ENCODE results near the gene KLHL29.

KLHL29 gene

DNA sequence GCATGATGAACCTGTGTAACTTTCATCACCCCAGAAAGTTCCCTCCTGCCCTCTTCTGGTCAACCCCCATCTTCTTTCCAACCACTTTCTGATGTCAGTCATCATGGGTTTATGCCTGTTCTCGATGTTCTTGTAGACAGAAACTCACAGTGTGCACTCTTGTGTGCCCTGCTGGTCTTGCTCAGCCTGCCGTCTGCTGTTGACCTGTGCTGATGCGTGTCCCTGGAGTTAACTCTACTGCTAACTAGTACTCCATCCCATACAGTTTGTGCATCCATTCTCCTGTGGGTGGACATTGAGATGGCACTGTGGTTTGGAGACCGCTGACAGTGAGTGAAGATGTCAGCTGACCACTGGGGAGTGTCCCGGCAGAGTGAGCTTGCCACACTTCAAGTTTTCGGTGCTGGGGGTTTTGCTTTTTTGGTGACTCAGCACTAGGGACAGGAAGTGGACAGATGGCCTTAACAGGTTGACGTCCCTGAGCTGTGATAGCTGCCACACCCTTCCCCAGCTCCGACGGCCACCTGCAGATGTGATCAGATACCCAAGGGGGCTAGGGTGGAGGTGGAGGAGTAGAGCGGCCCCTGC lies 14.8 kb downstream of the KLHL29 start:
- no peak for DNase-seq

DNA sequence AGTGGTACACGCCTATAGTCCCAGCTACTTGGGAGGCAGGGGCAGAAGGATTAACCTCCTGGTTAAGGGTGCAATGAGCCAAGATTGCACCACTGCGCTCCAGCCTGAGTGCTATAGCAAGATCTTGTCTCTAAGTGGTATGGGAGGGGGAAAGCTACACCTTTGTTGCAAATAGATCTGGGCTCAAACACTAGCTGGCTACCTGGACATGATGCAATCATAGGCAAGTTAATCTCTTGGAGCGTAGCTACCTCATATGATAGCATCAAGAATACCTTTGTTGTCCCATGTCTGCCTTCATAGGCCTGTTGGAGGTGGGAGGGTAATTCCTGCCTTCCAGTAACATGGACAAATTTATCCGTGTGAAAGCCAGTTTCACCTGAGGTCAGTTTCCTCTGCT lies 15.7 kb downstream of the KLHL29 start:
- no peak for DNase-seq

DNA sequence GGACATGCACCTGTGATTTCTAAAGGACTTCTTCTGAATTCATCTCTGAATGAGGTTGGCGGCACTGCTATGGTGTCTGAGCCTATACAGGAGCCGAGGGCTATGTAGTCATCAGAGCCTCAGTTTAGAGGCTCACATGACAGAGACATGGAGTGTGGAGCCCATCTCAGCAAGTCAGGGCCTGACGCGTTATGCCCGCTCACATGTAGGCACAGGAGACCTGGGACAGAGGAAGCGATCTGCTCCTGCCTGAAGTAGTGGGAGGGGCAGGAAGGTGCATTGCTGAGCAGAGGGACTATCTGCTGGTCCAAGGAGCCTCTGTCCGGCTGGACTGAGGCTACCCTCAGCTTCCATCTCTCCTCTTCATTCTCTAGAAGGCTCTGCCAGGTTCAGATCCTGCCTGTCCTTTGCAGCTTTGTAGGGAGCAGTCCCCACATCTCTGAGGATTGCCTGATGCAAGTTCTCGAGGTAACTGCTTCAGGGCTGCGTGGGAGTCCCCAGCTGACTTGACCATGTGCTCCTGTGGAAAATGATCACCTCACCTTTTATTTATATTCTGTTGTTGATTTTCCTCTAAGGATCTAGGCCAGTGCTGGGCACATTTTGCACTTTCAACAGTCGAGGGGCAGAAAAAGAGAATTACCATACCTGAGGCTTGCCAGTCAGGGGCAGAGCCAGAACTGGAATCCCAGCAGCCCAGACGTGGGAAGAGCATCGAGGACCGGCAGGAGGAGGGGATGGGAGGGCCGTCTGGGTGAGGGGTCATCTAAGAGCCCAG lies 16.6 kb downstream of the KLHL29 start:
- no peak for DNase-seq

DNA sequence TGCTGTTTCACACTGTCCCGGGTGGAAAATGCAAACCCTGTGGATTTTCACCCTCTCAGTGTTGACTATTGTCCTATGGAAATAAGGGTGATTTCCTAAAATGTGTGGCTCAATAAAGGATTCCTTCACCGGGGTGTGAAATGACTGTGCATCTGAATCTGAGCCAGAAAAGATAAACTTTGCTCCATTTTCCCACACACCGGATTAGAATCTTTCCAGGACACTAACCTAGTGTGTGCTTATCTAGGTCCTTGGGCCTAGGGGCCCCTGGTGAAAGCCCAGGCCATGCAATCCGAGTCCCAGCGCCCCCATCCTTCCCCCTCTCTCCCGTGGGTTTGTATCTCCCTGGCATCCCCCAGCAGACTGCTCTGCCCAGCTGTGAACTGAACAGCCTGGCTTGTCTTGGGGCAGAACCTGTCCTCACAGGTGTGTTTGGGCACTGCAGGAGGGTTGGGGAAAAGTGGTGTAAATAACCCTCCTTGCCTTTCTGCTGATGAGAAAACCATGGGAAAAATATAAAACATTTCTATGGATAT lies 17.3 kb downstream of the KLHL29 start:
- DNase-seq: peak; percentile 15

DNA sequence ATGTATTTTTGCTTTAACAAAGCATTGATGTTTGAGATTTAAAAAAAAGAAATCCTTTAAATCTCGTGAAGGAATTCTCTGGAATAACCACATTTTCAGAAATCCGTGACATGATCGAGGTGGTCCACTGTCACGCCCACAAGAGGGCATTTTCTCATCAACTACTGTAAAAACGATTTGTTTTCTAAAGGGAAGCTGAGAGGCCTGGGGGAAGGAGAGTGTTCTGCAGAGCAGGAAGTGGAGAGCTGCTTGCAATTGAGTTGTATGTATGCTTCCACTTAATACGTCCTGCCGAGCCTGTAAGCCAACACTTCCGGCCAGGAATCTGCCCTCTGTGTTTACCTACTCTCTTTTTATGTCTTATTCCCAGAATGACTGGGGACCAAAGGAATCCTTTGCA lies 19.4 kb downstream of the KLHL29 start:
- peak; percentile 37 for DNase-seq

DNA sequence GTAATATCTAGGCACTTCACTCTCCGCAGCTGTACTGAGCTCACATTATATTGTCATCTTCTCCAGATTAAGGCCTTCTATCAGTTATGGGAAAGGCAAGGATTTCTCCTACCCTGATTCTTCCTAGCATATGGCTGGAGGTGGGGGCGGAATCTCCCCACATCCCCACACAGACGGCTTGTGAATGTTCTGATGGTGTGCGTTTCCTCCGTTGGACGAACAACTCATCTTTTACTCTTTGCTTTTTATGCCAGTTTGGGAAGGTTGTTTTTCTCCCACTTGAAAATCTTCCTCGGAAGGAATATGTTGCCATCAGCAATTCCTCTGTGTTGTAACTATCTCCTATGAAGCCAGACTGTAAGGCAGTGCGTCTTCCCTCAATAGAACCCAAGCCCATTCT lies 24.3 kb downstream of the KLHL29 start:
- DNase-seq: no peak

DNA sequence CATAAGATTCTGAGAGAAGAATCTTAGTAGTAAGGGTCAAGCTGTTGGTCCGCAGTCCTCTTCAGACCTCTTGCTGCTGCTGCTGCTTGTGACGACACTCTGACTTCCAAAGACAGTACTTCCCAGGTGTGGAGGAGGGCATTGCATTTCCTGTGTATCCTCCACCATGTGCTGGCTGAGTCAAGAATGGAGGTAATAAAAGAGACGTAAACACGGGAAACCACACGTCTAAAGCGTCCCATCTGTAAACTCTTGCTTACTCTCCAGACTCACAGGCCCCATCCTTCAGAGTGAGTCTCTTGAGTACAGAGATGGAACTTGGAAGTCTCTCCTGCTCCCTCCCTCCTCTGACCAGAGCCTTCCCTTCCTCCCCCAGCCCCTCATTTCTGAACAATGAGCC lies 25.6 kb downstream of the KLHL29 start:
- DNase-seq: no peak

DNA sequence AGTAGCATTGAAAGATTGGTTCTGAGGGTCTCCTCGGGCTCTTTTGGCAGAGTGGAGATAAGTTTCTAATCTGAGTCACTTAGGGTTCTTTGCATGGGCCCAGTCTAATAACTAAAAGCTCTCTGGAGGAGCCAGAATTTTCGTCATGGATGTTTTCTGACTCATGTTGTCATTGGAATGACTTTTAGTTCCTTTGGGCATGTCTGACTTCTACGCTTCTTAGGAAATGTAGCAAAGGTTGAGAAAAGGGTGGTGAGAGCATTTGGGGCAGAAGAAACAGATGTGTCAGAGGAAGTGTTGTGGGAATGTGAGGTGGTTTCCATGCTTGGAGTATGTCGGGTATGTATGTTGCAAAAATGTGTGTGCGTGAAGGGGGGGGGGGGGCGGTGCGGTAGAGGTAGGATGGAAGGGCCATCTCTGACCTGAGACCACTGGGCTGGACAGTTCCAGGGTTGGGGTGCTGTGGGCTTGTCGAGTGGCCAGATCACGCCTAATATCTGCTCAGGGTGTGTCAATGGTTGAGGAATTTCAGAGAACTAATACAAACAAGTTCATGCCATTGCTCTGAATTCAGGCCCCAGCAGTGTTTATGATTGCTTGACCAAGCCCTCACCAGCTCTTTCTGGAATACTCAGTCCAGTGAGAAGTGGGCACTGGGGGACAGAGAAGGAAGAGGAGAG lies 26.9 kb downstream of the KLHL29 start:
- DNase-seq: no peak

DNA sequence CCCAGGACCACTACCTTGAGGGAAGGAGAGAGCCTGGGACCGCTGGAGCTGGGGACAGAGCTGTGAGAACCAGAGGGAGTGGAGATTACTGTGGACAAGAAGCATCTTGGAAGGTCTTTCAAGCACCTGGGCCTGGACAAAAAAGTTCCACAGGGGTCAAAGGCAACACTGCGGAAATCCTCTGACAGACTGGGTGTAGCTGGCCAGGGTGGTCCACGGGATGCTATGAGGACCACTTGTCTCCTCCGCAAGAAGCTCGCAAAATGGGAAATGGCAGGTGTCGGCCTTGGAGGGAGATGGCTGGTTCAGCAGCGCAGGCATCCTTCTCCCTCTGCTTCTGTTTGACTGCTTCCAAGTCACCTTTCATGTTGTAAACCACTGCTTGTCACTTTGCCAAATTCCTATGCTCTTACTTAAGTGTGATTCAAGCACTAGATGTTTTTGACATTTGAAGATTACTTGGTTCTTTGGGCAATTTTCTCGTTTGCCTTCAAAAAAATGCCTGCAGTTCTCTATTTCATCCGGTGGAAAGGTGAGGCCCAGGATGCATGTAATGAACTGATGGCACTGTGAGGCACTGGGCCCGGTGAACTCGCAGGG lies 27.7 kb downstream of the KLHL29 start:
- DNase-seq: no peak

DNA sequence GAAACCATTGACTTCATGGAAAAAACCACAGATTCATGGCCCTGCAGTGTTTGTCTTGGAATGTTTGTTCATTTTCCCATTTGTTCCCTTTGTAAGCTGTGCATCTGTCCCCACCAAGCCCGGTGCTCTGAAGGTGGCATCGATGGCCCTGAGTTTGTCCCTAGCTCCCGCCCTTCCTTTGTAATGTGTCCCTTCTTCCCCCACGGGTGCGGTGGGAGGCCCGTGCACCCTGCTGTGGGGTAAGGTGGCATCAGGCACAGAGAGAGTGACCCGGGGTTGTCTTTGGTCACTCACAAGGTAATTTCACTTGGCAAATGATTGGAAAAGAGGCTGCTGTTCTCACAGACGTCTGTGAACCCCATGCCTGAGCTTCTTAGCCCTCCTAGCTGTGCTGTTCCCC lies 28.7 kb downstream of the KLHL29 start:
- DNase-seq: no peak

DNA sequence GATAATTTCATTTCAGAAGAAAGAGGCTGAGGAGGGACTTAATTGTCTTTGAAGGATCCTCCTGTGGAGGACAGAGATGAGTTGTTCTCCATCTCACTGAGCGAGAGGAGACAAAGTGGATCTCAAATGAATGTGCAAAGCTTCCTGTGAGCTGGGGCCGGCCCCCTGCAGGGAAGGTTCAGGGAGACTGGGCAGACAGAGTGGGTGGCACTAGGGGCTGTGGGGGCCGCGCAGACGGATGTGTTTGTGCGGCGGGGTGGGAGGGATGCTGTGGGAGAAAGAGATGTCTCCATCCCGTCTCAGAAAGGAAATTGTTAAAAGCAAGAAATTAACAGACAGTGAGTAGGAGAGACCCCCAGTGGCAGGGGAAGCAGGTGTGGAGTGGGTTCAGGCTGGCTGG lies 29.1 kb downstream of the KLHL29 start:
- DNase-seq: no peak

DNA sequence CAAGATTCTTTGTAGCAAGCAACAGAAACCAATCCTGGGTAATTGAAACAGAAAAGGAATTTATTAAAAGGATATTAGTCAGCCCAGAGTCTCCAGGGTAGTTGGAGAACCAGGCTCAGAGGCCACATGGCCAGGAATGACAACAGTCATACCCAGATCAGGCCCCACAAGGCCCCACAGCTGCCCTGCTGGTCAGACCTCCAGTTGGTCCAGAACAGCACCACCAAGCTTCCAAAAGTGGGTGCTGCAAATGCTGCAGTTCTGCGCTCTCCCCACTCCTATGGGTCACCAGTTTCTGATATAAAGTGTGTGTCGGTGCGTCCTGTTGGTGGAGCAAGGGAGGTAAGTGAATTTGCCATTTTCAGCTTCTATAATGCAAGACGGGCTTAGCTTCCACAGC lies 29.9 kb downstream of the KLHL29 start:
- no peak for DNase-seq

DNA sequence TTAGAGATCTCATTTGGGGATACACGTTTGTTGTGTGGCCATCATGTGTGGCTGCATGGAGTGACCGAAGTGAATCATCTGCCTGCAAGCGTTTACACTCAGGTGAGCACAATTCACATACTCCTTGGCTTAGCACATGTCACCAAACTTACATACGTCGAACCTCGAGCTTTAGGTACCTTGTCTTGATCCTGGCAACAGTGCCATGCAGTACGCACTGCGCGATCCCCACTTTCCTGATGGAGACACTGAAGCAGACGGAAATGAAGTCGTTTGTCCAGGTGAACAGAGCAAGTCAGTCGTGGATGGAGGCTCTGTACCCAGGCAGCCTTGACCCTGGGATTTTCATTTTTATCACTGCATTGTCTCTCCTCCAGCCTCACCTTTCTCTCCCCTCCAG lies 32.3 kb downstream of the KLHL29 start:
- no peak for DNase-seq

DNA sequence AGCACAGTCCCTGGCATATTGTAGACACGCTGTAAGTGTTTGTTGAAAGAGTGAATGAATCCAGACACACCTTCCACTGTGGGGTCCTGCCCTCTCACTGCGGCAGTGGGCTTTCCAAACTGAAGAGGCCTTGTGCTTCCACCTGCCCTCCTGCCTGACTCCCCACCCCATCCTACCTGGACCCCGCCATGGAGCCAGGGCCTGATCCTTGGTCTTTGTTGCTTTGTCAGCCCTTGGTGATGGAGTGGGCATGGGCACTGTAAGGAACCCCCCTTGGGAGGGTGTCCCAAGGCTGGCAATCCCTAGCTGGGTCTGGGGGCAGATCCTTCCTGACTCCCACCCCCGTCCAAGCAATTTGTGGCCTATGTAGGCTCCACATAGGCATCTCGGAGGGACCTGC lies 33.1 kb downstream of the KLHL29 start:
- DNase-seq: no peak

DNA sequence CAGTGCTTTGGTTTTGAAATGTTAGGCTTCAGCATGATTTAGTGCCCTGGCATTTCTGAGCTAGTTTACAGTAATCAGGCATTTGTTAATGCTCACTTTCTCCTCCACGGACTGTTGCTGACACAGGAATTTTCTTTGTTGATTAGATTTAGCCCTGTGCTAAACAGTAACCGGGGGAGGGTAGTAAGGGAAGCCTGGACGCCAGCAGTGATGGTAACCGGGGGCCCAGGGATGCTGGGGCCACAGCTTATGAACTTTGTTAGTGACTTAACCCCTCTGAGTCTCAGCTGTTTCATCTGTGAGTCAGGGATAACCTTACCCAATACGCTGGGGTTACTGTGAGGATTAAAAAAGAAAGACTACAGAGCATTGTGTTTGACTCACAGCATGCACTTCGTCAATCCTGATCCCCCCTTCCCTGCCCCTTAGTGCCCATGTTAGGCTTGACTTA lies 33.5 kb downstream of the KLHL29 start:
- DNase-seq: no peak

DNA sequence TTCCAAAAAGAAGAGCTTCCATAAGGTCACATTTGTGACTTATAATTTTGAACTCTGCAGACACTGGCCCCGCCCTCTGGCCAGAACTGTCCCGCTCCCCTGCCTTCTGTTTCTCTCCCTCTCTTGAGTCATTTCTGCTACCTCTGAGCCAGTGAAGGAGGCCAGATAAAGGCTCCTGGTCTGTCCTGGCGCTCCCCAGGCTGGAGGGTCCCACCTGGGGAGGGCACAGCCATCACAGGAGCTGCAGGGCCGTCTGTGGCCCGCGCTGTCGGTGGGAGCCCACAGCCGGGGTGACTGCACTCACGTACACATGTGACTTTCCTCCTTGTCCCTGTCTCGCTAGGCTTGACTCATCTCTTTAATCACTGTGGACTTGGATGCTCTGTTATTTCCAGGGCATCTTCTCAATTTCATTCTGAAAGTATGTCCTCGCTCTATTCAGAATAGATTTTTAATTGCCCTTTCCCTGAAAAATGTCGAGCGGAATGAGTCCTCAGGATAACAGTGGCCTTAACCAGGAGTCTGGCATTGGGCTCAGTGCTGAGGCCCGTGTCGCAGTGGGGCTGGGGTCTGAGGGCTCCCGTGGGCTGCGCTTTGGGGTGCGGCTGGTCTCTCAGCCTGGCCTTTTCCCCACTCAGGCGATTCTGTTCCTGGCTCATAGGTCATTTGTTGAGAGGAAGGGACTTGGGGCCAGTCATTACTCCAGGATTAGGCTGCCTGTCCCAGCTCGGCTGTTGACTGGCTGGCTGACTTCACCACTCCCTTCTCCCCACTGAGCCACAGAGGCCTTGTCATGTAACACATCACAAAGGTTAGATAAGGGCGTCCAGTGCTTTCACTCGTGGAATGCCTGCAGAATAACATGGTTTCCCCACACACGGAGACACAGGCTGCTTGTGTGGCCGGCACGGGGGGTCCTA lies 34.5 kb downstream of the KLHL29 start:
- DNase-seq: no peak

DNA sequence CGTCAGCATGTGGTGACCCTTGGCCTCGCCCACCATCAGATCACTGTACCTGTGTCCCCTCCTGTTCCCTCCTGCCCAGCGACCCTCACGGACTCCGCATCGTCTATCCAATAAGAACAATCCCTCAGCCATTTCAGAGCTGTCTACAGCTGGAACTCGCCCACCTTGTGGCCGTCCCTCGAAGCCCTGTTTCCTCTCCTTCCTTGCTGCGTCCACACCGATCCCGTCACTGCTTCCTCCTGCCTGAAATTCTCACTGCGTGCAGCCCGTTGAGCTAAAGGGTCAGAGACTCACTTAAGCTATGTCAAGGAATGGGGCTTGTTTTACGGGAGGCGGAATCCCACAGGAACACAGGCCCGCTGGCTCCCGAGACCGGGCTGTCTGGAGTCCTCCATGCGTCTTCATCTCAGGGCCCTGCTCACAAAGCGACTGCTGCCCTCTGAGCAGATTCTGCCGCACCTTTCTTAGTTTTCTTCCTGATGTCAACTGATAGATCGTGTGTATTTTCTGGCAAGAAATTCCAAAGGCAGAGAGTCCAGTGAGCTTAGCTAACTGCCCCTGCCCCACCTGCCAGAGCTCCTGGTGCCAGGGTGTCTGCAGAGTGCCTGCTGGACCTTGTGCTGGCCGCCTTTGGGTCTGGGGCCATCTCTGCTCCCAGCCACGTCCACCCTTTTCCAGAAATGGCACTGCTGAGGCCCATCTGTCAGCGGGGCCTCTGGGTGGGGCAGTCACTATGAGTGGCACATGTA lies 35.3 kb downstream of the KLHL29 start:
- DNase-seq: no peak

DNA sequence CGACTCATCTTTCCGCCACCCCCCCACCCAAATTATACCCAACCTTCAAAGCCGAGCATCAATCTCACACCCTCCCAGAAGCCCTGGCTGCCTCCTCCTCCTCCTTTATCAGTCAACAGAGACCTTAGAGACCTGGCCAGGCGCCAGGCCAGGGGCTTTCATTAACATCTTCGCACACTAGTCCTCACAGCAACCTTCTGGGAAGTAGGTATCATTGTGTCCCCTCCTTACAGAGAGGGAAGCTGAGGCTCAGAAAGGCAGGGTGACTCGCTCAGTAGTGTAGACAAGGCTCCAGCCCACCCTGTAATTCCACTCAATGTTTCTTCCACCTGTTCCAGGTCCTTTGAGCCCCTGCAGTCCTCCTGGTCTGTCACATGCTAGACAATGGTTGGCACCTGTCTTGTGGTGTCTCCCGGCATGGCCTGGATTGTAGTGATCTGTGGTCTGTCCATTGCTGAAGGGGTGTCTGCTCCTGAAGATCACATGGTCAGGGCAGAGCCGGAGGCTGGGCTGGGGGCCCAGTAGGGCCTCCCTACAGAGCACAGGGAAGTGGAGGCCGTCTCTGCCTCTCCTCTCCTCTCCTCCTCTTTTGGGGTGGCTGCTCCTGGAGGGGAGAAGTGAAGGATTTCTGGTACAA lies 36.0 kb downstream of the KLHL29 start:
- DNase-seq: no peak

DNA sequence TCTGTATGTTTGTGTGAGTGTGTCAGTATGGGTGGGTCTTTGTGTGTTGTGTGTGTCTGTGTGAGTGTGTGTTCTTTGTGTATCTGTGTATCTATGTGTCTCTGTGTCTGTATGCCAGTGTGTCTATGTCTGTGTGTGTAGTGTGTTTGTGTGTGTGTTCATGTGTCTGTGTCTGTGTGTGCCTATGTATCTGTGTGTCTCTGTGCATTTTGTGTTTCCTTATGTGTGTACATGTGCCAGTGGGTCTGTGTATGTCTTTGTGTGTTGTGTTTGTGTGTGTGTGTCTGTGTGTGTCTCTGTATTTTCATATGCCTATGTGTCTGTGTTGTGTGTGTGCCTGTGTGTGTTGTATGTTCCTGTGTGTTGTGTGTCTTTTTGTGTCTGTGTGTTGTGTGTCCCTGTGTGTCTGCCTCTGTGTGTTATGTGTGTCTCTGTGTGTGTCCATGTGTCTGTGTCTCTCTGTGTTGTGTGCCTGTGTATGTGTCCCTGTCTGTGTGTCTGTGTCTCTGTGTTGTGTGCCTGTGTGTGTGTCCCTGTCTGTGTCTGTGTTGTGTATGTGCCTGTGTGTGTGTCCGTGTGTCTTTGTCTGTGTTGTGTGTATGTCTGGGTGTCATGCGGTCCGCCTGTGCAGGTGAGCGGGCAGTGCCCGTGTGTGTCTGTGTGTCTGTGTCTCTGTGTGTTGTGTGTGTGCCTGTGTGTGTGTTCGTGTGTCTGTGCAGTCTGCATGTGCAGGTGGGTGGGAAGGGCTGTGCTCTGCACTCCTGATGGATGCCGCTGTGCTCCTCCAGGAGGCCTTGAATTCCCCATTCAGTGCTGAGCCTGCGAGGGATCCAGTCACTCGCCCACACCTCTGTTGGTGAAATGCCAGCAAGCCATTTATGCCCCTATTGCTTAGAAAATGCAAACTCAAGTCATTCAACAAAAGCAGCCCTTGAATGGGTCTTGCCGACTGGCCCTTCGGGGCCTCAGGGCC lies 37.4 kb downstream of the KLHL29 start:
- peak; percentile 4 for DNase-seq

Data from NCI-H2171 (cell line).